ENCODE measurements around the gene C1orf21.
"Not testable (repeated sequence)": the region's sequence is repeated elsewhere in the genome, so short reads cannot be mapped to it uniquely, and the experiment has no call there.

C1orf21 gene

GRCh38 chr1:184386312-184387068 lies at the start of gene C1orf21:
Gene C1orf21, plus strand, starts transcription at chr1:184387029. Its CDS starts 90,481 bp downstream, at chr1:184477510.
- peak; percentile 73 for DNase-seq

- DNase-seq, result not testable (repeated sequence)
These were observed 49.0 kb upstream of the C1orf21 start for GRCh38 chr1:184337865-184338264.

- no peak for DNase-seq
These were observed 45.8 kb upstream of the C1orf21 start for GRCh38 chr1:184340984-184341383.

GRCh38 chr1:184350573-184350972 lies 36.3 kb upstream of the C1orf21 start:
- peak; percentile 58 for DNase-seq

- DNase-seq, result no peak
These were observed 35.3 kb upstream of the C1orf21 start for GRCh38 chr1:184351416-184351975.

GRCh38 chr1:184352776-184353175 lies 34.1 kb upstream of the C1orf21 start:
- no peak for DNase-seq

GRCh38 chr1:184354719-184355118 lies 32.1 kb upstream of the C1orf21 start:
- DNase-seq, result no peak

GRCh38 chr1:184356891-184357290 lies 29.9 kb upstream of the C1orf21 start:
- DNase-seq, result no peak

GRCh38 chr1:184358256-184358655 lies 28.6 kb upstream of the C1orf21 start:
- DNase-seq, result no peak

GRCh38 chr1:184359909-184360308 lies 26.9 kb upstream of the C1orf21 start:
- DNase-seq, result no peak

- no peak for DNase-seq
These were observed 24.0 kb upstream of the C1orf21 start for GRCh38 chr1:184362876-184363275.

- no peak for DNase-seq
These were observed 21.1 kb upstream of the C1orf21 start for GRCh38 chr1:184365699-184366098.

- no peak for DNase-seq
These were observed 19.8 kb upstream of the C1orf21 start for GRCh38 chr1:184366997-184367396.

- no peak for DNase-seq
These were observed 19.3 kb upstream of the C1orf21 start for GRCh38 chr1:184367427-184368038.

- no peak for DNase-seq
These were observed 18.5 kb upstream of the C1orf21 start for GRCh38 chr1:184368354-184368753.

- no peak for DNase-seq
These were observed 16.0 kb upstream of the C1orf21 start for GRCh38 chr1:184370850-184371249.

- no peak for DNase-seq
These were observed 13.7 kb upstream of the C1orf21 start for GRCh38 chr1:184373155-184373554.

- DNase-seq, result no peak
These were observed 10.5 kb upstream of the C1orf21 start for GRCh38 chr1:184376369-184376768.

GRCh38 chr1:184379111-184379752 lies 7.6 kb upstream of the C1orf21 start:
- DNase-seq, result peak; percentile 12

GRCh38 chr1:184380468-184380867 lies 6.4 kb upstream of the C1orf21 start:
- no peak for DNase-seq

- no peak for DNase-seq
These were observed 3.0 kb upstream of the C1orf21 start for GRCh38 chr1:184383772-184384323.

GRCh38 chr1:184385865-184386311 lies 941 bp upstream of the C1orf21 start:
- DNase-seq, result no peak

- no peak for DNase-seq
These were observed 243 bp downstream of the C1orf21 start for GRCh38 chr1:184387069-184387475.

Measured in hematopoietic multipotent progenitor cell treated with erythropoietin and hydrocortisone succinate and interleukin-3 and kit ligand, for 8 days (in vitro differentiated cells).